K562 (cell line): Measurements from ENCODE around the gene NDUFA7. TPM values are rescaled to one million over a fixed set of nuclear protein-coding genes. Genes with fewer than 3 reads are reported as not detected.

Source experiments
- CAMTA2 ChIP-seq: fragments of 250-450 bp; sonication (Bioruptor Pico); conservative IDR thresholded peaks from 2 replicates; pipeline ENCODE4 v1.5.1; 2022
- CREM ChIP-seq: IDR thresholded peaks from 2 replicates; pipeline ENCODE4 v1.6.1; 2014; ENCODE audit warnings: antibody characterized with exemption, low read depth
- CSDE1 ChIP-seq, 2 experiments: fragments of 450-650 bp; IDR thresholded peaks; 2 replicates each; pipeline ENCODE4 v1.6.1; 2016; ENCODE audit warnings: mild to moderate bottlenecking in 1 of 2
- DNMT1 ChIP-seq: fragments of 450-650 bp; IDR thresholded peaks from 2 replicates; pipeline ENCODE4 v1.6.1; 2016; ENCODE audit warnings: antibody characterized with exemption, mild to moderate bottlenecking
- ETV5 ChIP-seq: sonication (generic); formaldehyde crosslinking; IDR thresholded peaks from 2 replicates; pipeline ENCODE4 v1.4.0; 2020; ENCODE audit warnings: low read depth, mild to moderate bottlenecking, missing genetic modification reagents
- GTF2E2 ChIP-seq: fragments of 200-800 bp; sonication (Bioruptor generic); IDR thresholded peaks from 2 replicates; pipeline ENCODE4 v1.6.1; 2016; ENCODE audit warnings: missing genetic modification characterization, missing compliant biosample characterization
- MBD2 ChIP-seq: sonication (generic); IDR thresholded peaks from 2 replicates; pipeline ENCODE4 v1.6.1; 2016; ENCODE audit warnings: low read depth, borderline replicate concordance
- MCM7 ChIP-seq, 2 experiments: fragments of 450-650 bp; IDR thresholded peaks; 2 replicates each; pipeline ENCODE4 v1.6.1; 2016 to 2018
- MXD1 ChIP-seq: fragments of 250-450 bp; sonication (Bioruptor Pico); IDR thresholded peaks from 2 replicates; pipeline ENCODE4 v1.8.0; 2021; ENCODE audit warnings: borderline replicate concordance, mild to moderate bottlenecking, moderate library complexity; ENCODE audit not compliant: poor library complexity, severe bottlenecking
- NCOR1 ChIP-seq: fragments of 450-650 bp; IDR thresholded peaks from 2 replicates; pipeline ENCODE4 v1.6.1; 2016; ENCODE audit warnings: mild to moderate bottlenecking, moderate library complexity
- POLR2G ChIP-seq: fragments of 200-400 bp; formaldehyde crosslinking; IDR thresholded peaks from 2 replicates; pipeline ENCODE4 v1.6.1; 2017; ENCODE audit warnings: low read depth, mild to moderate bottlenecking, antibody characterized with exemption, low read length, moderate library complexity
- POLR3G ChIP-seq: IDR thresholded peaks from 2 replicates; pipeline ENCODE4 v1.6.1; 2011; ENCODE audit not compliant: insufficient read length, insufficient replicate concordance; ENCODE audit errors: extremely low read depth
- PYGO2 ChIP-seq: fragments of 450-650 bp; IDR thresholded peaks from 2 replicates; pipeline ENCODE4 v1.6.1; 2016; ENCODE audit warnings: mild to moderate bottlenecking, missing genetic modification characterization, moderate library complexity, missing compliant biosample characterization
- SAFB ChIP-seq: fragments of 200-400 bp; formaldehyde crosslinking; IDR thresholded peaks from 2 replicates; pipeline ENCODE4 v1.6.1; 2017; ENCODE audit warnings: low read depth, low read length, borderline replicate concordance
- SMARCE1 ChIP-seq: fragments of 450-650 bp; IDR thresholded peaks from 2 replicates; pipeline ENCODE4 v1.7.1; 2016; ENCODE audit warnings: mild to moderate bottlenecking
- SMC3 ChIP-seq: conservative IDR thresholded peaks from 2 replicates; pipeline ENCODE4 v1.6.1; 2011; ENCODE audit warnings: low read depth, low read length, improper control_type of control experiment; ENCODE audit not compliant: insufficient read depth
- SRSF3 ChIP-seq: fragments of 200-400 bp; formaldehyde crosslinking; IDR thresholded peaks from 2 replicates; pipeline ENCODE4 v1.6.1; 2016; ENCODE audit warnings: mild to moderate bottlenecking, low read length, moderate library complexity; ENCODE audit not compliant: insufficient read depth
- STAT5A ChIP-seq: IDR thresholded peaks from 2 replicates; pipeline ENCODE4 v1.6.1; 2012; ENCODE audit warnings: low read length, inconsistent platforms, borderline replicate concordance
- TBP ChIP-seq: optimal IDR thresholded peaks from 2 replicates; pipeline ENCODE3; 2011; ENCODE audit warnings: low read depth, low read length, improper control_type of control experiment
- THRB ChIP-seq: fragments of 450-650 bp; formaldehyde crosslinking; conservative IDR thresholded peaks from 2 replicates; pipeline ENCODE4 v1.4.0; 2022; ENCODE audit warnings: mild to moderate bottlenecking, missing genetic modification characterization
- ZFP36 ChIP-seq: fragments of 150-350 bp; IDR thresholded peaks from 2 replicates; pipeline ENCODE4 v1.6.1; 2018; ENCODE audit warnings: low read length, low read depth; ENCODE audit not compliant: partially characterized antibody
- ZNF133 ChIP-seq: fragments of 250-450 bp; sonication (Bioruptor Pico); IDR thresholded peaks from 2 replicates; pipeline ENCODE4 v1.4.0; 2020; ENCODE audit warnings: mild to moderate bottlenecking
- ZNF740 ChIP-seq, 3 experiments: fragments of 200-800 bp in 1 of 3; sonication (Bioruptor generic) in 1 of 3; sonication (generic) in 1 of 3; formaldehyde crosslinking in 1 of 3; IDR thresholded peaks; 2 replicates each; pipeline versions ENCODE4 v1.6.1 to v1.8.0; 2016 to 2022; ENCODE audit warnings: mild to moderate bottlenecking in 2 of 3, missing compliant biosample characterization in 2 of 3, missing genetic modification characterization in 2 of 3, missing genetic modification reagents in 1 of 3
- ZSCAN29 ChIP-seq: fragments of 450-650 bp; IDR thresholded peaks from 2 replicates; pipeline ENCODE4 v1.6.1; 2017
- polyA plus RNA-seq, 8 experiments: library from polyadenylated mRNA; depleted of rRNA in 4 of 8; stranded (reverse) in 5 of 8; unstranded in 3 of 8; fragments of >200 nt; fragmentation: Nextera tagmentation in 2 of 8; fragmentation: Illumina TruSeq in 1 of 8; extraction: Ambion mirVana in 2 of 8; extraction: Trizol in 1 of 8; gene quantifications; 2 replicates each; pipeline versions ENCODE4 v1.2.1 to v1.2.3, GENCODE V29; 2011 to 2014; ENCODE audit warnings: inconsistent platforms in 1 of 8, missing spikeins in 1 of 8
- total RNA-seq, 7 experiments: library from RNA; depleted of rRNA in 6 of 7; stranded (reverse); fragments of >200 nt in 6 of 7; fragmentation: Illumina TruSeq in 2 of 7; extraction: Trizol in 2 of 7; gene quantifications; 2 replicates each; pipeline versions ENCODE4 v1.2.1 to v1.2.3, GENCODE V29; 2011 to 2021; ENCODE audit warnings: low replicate concordance in 1 of 7
- TF ChIP-seq, protein P1 (sequence below): sonication (generic); formaldehyde crosslinking; IDR thresholded peaks from 2 replicates; pipeline ENCODE4 v1.8.1; 2023; ENCODE audit warnings: mild to moderate bottlenecking, missing genetic modification reagents

Gene NDUFA7
- total and polyA plus RNA-seq, 9 of the 15 experiments (the other 6 are each of a cell fraction or from before 2014, with no cell fraction given) = 70.8 to 348 (median 142) TPM

- TF ChIP-seq THRB (no peak), MXD1 (CRISPR knock-in tag) (no peak), CSDE1 (IDR thresholded peaks at IDR 0.05) (no peak), SAFB (no peak), MCM7 (IDR thresholded peaks at IDR 0.05) (no peak), GTF2E2 (tag) (no peak), CAMTA2 (CRISPR knock-in tag) (no peak), CREM (peak; percentile 40), ZSCAN29 (no peak), PYGO2 (tag) (no peak), DNMT1 (no peak), SRSF3 (no peak), TBP (no peak), SMC3 (no peak), NCOR1 (no peak), ZFP36 (no peak), ETV5 (CRISPR knock-in tag) (no peak), ZNF740 (CRISPR knock-in tag; IDR thresholded peaks at IDR 0.05) (peak; percentile 64; the same call in 1 of the 2 replicates), ZNF740 (tag; IDR thresholded peaks at IDR 0.05) (no peak), MBD2 (peak; percentile 97), POLR2G (no peak), POLR3G (no peak), ZNF133 (no peak), SMARCE1 (no peak), STAT5A (no peak)
- TF ChIP-seq, protein P1, sequence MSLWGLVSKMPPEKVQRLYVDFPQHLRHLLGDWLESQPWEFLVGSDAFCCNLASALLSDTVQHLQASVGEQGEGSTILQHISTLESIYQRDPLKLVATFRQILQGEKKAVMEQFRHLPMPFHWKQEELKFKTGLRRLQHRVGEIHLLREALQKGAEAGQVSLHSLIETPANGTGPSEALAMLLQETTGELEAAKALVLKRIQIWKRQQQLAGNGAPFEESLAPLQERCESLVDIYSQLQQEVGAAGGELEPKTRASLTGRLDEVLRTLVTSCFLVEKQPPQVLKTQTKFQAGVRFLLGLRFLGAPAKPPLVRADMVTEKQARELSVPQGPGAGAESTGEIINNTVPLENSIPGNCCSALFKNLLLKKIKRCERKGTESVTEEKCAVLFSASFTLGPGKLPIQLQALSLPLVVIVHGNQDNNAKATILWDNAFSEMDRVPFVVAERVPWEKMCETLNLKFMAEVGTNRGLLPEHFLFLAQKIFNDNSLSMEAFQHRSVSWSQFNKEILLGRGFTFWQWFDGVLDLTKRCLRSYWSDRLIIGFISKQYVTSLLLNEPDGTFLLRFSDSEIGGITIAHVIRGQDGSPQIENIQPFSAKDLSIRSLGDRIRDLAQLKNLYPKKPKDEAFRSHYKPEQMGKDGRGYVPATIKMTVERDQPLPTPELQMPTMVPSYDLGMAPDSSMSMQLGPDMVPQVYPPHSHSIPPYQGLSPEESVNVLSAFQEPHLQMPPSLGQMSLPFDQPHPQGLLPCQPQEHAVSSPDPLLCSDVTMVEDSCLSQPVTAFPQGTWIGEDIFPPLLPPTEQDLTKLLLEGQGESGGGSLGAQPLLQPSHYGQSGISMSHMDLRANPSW (CRISPR knock-in tag) = no peak
These were observed 21.7 kb upstream of the NDUFA7 start, which contains the start of gene KANK3 (continued) for GRCh38 chr19:8342684-8343482.
